GM19099 (cell line): Measurements from ENCODE around the gene UNG.

Experiments
- POLR2A ChIP-seq: IDR thresholded peaks from 3 replicates; pipeline ENCODE4 v1.6.1; 2011; ENCODE audit warnings: low read depth; ENCODE audit not compliant: insufficient read length; ENCODE audit errors: extremely low read depth

UNG gene

GRCh38 chr12:109097435-109098182 is at the start of gene UNG:
TSS of gene UNG (plus strand) at chr12:109097597. CDS start at chr12:109097680, 83 bp downstream.
- TF ChIP-seq POLR2A, result peak; percentile 55

DNA sequence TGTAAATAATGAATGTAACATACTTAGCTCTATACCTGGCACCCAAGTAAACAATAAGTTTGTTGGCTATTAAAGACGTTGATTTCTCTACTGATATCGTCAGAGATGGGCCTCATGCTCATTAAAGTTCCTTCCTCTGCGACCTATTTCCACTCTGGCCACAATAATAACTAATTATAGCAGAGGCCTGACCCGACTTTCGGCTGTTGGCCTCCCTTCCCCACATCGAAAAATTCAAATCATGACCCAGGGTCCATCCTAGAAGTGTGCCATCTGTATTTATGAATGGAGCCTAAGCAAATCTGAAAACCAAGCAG is 45.3 kb upstream of the UNG start:
- no peak for TF ChIP-seq POLR2A

GRCh38 chr12:109052414-109053323 is 44.7 kb upstream of the UNG start, which contains the start of gene USP30:
TSS of gene USP30 (plus strand) at chr12:109052576. CDS start at chr12:109052679, 103 bp downstream.
- peak; percentile 41 for TF ChIP-seq POLR2A

DNA sequence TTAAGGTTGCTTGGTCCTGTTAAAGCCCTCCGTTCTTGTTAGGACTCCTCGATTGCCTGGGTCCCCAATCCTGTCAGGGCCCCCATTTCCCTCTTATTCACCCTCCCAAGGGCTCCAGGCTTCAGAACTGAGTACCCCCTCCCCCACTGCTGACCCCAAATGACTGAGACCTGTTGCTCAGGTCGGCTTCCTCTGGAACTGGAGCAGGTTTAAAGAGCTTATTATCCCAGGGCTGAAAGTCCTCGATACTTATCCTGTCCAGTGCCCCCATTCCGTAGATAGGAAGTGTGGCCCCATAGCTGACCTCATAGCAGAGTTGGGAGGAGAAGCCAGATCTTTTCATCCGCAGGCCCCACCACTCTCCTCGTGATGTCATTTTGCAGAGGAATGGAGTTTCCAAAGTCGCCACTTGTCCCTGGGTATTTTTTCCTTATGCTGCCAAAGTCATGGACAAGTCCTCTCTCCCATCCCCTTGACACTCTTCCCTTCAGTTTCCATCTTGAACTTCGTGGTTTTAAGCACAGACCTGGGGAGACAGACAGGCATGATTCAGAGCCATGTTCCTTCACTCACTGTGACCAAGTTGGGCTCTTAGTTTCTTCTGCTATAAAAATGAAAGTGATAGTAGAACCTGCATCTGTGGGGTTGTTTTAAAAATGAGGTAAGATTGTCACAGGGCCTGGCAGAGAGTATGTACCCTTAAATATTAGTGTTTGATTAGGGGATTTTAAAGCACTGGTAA is 43.8 kb upstream of the UNG start:
- peak; percentile 40 for TF ChIP-seq POLR2A

- no peak for TF ChIP-seq POLR2A
These were observed 42.9 kb upstream of the UNG start for GRCh38 chr12:109054520-109054919.

- TF ChIP-seq POLR2A, result no peak
These were observed 40.5 kb upstream of the UNG start for GRCh38 chr12:109056891-109057290.

DNA sequence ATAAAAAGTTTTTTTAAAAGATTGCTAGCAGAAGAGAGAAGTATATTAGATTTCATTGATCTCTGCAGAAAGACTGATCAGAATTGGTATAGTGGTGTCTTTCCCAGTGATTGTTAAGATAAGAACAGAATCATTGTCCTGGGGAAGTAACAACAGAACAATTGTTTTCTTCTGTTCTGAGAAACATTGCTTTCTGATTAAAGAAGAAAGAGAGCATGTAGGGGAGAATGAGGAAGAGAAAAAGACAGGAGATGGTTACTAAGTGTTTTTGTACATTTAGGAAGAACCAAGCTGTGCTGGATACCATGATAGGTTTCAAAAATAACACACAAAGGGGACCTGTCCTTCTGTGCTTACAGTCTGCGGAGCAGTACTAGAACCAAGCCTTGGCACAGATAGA is 40.0 kb upstream of the UNG start:
- no peak for TF ChIP-seq POLR2A

DNA sequence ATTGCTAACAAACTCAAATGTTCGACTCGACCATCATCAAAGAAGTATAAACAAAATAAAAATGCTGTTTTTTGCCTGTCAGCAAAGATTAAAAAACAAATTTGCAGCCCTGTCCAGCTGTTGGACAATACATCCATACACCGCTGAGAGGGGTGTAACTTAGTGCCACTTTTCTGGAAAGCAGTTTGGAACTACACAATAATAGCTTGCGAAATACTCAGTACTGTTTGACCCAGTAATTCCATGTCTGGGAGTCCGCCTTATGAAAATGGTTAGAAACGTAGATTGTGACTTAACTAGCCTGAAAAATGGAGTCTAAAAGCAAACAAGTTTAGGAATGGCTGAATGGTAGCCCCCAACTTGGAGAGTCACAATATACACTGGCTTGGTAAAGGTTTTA is 38.6 kb upstream of the UNG start:
- no peak for TF ChIP-seq POLR2A

DNA sequence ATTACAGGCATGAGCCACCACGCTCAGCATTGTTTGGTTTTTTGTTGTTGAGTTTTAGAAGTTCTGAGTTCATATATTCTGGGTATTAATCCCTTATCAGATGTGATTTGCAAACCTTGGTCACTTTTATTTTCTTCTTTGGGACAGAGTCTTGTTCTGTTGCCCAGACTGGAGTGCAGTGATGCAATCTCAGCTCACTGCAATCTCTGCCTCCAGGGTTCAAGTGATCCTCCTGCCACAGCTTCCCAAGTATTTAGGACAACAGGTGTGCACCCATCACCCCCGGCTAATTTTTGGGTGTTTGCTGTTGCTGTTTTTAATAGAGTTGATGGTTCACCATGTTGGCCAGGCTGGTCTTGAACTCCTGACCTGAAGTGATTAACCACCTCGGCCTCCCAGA is 33.3 kb upstream of the UNG start:
- TF ChIP-seq POLR2A, result no peak

DNA sequence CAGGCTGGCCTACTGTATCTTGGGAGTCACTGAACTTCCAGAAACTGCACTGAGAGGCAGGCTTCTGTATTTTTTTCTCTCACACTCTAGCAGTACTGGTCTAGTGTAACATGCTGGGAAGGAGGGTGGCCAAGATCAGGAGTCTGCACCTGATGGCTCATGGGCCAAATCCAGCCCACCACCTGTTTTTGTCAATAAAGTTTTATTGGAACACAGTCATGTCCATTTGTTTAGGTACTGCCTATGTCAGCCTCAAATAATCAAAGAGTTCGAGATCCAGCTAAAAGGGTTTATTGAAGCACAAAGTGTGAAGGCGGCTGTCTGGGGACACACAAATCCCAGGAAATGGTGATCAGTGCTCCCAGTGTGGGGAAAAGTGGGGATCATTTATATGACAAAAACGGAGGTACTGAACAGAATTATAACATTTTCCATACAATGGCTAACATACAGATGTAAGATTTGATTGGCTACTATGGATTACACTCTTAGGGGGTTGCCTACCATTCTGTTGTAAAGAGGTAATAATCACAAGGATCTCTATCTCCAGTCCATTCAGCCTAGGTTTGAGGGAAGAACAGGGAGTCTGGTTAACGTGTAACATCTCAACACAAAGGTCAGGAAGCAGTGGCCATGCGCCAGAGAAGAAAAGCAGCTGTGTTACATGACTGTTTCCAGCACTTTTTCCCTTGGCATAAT is 32.1 kb upstream of the UNG start:
- no peak for TF ChIP-seq POLR2A

DNA sequence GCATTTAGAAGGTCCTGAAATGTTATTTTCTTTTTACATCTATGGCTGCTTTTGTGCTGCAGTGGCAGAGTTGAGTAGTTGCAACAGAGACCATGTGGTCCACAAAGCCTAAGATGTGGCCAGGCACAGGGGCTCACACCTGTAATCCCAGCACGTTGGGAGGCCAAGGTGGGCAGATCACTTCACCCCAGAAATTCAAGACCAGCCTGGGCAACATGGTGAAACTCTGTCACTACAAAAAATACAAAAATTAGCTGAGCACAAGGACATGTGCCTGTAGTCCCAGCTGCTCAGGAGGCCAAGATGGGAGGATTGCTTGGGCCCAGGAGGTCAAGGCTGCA is 31.6 kb upstream of the UNG start:
- no peak for TF ChIP-seq POLR2A

DNA sequence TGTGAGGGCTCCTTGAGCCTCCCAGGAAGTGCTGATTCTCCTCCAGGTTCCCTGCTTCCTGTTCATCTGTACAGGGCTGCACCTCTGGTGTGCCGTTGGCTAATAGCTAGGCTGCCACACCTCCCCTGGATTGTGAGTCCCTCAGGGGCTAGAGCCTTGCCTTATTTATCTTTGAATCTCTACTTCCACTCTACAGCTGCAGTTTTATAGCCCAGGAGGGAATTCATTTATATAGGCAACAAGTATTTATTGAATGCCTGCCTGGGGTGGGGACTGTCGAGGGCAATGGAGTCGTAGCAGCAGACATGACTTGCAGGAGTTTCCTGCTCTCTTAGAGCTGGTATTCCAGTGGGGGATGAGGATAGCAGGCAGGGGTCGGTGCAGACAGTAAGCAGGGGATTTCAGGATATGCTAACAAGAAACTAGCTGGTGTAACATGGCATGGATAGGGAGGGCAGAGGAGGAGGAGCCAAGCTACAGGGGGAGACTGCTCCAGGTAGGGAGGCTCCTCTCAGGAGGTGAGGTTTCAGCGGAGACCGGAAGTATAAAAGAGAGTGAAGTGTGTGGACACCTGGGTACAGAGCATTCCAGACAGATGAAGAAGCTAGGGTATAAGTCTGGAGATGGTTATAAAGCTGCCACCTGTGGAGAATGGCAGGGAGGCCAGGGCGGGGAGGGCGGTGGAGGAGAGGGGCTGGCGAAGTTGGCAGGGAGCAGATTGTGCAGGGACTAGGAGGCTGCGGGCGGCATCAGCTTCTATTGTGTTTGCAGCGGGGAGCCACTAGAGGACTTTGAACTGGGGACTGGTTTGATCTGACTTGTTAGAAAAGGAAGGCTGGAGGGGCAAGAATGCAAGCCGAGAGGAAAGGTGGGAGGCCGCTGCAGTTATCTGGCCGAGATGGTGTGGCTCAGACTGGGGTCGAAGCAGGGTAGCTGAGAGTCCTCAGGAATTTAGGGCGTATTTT is 27.8 kb upstream of the UNG start:
- no peak for TF ChIP-seq POLR2A

DNA sequence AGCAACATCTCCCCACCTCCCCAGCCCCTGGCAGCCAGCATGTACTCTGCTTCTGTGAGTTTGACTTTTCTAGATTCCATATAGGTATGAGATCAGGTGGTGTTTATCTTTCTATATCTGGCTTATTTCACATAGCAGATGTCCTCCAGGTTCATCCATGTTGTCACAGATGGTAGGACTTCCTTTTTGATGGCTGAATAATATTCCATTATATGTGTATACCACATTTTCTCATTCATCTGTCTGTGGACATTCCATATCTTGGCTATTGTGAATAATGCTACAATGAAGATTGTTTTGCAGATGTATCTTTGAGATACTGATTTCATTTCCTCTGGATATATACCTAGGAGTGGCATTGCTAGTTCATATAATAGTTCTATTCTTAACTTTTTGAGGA is 22.5 kb upstream of the UNG start:
- no peak for TF ChIP-seq POLR2A

DNA sequence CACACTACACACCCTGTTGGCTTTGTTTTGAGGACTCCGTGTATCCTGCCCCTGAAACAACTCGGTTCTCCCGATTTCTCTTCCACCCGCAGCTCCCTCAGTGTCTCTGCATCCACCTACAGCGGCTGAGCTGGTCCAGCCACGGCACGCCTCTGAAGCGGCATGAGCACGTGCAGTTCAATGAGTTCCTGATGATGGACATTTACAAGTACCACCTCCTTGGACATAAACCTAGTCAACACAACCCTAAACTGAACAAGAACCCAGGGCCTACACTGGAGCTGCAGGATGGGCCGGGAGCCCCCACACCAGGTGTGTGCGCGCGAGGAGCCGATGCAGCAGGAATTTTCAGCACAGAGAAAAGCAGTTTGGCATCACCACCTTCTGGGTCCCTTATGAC is 14.6 kb upstream of the UNG start:
- TF ChIP-seq POLR2A, result no peak
